Keratinocyte (primary cell): Measurements from ENCODE around the gene KIFC3.

Experiments
- EZH2 ChIP-seq: IDR thresholded peaks from one replicate; pipeline ENCODE4 v1.6.1; 2012; ENCODE audit warnings: inconsistent platforms, mild to moderate bottlenecking, low read length, moderate library complexity
- TF ChIP-seq, protein P1 (sequence below), 3 experiments: IDR thresholded peaks in 1 of 3; conservative IDR thresholded peaks in 1 of 3; optimal IDR thresholded peaks in 1 of 3; 2 replicates in 2 of 3; 3 replicates in 1 of 3; pipeline versions ENCODE3 to v1.5.1; 2011; ENCODE audit warnings: low read length in 3 of 3, mild to moderate bottlenecking in 3 of 3, moderate library complexity in 2 of 3, control low read depth in 1 of 3, inconsistent platforms in 1 of 3; ENCODE audit not compliant: insufficient read depth in 2 of 3; ENCODE audit errors: extremely low read depth in 1 of 3

DNA sequence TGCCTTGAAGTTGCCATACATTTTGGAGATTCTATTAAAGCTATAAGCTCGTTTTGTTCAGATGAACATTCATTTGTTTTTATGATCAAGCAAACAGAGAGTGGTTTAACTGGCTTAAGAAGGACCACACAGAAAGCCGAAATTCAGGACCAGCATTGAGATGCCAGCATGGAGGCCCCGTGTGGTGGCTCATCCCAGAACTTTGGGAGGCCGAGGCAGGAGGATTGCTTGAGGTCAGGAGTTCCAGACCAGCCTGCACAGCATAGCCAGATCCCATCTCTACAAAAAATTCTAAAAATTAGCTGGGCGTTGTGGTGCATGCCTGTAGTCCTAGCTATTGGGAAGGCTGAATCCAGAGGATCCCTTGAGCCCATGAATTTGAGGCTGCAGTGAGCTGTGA, 45.9 kb upstream of the KIFC3 start:
- TF ChIP-seq, protein P1, sequence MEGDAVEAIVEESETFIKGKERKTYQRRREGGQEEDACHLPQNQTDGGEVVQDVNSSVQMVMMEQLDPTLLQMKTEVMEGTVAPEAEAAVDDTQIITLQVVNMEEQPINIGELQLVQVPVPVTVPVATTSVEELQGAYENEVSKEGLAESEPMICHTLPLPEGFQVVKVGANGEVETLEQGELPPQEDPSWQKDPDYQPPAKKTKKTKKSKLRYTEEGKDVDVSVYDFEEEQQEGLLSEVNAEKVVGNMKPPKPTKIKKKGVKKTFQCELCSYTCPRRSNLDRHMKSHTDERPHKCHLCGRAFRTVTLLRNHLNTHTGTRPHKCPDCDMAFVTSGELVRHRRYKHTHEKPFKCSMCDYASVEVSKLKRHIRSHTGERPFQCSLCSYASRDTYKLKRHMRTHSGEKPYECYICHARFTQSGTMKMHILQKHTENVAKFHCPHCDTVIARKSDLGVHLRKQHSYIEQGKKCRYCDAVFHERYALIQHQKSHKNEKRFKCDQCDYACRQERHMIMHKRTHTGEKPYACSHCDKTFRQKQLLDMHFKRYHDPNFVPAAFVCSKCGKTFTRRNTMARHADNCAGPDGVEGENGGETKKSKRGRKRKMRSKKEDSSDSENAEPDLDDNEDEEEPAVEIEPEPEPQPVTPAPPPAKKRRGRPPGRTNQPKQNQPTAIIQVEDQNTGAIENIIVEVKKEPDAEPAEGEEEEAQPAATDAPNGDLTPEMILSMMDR (optimal IDR thresholded peaks at IDR 0.05 in 1 of 3, IDR thresholded peaks at IDR 0.05 in 1 of 3, conservative IDR thresholded peaks at IDR 0.05 in 1 of 3; ENCODE audit: extremely low read depth in 1 of 3, insufficient read depth in 2 of 3, low read length in 3 of 3), result no peak
- TF ChIP-seq EZH2, result no peak
